DND-41 (cell line): ENCODE results near the gene SRPK2.

Experiments
- ATAC-seq: fragments of 200-7000 bp; cut with Tn5 transposase; 3 replicates; pipeline ENCODE4 v1.9.1; 2021; ENCODE audit warnings: low read depth; ENCODE audit not compliant: insufficient read depth
- DNase-seq: peaks from one replicate; pipeline ENCODE4 v3.0.0-alpha.2; 2020
- H2AFZ ChIP-seq: 2 replicates; pipeline ENCODE4 v1.6.0; 2012; ENCODE audit warnings: low read depth, low read length
- H3K27ac ChIP-seq: 2 replicates; pipeline ENCODE4 v1.5.1; 2012; ENCODE audit warnings: low read length, inconsistent platforms
- H3K27me3 ChIP-seq: fragments of 200-600 bp; sonication (generic); 2 replicates; pipeline ENCODE4 v1.6.0; 2012; ENCODE audit warnings: low read length, mild to moderate bottlenecking, inconsistent platforms; ENCODE audit not compliant: insufficient read depth, poor library complexity
- H3K36me3 ChIP-seq: 2 replicates; pipeline ENCODE4 v1.5.1; 2012; ENCODE audit warnings: low read length, inconsistent platforms; ENCODE audit not compliant: insufficient read depth
- H3K4me1 ChIP-seq: 2 replicates; pipeline ENCODE4 v1.5.1; 2012; ENCODE audit warnings: mild to moderate bottlenecking, low read length; ENCODE audit not compliant: insufficient read depth
- H3K4me2 ChIP-seq: 2 replicates; pipeline ENCODE4 v1.6.0; 2012; ENCODE audit warnings: mild to moderate bottlenecking, moderate library complexity, low read length, inconsistent platforms; ENCODE audit not compliant: insufficient read depth
- H3K4me3 ChIP-seq, 2 experiments: fragments of 200-600 bp in 1 of 2; shearing (Covaris generic) in 1 of 2; 2 replicates each; pipeline ENCODE4 v1.5.1; 2012 to 2016; ENCODE audit warnings: inconsistent platforms in 2 of 2, low read length in 2 of 2, mild to moderate bottlenecking in 2 of 2, low read depth in 1 of 2, moderate library complexity in 1 of 2
- H3K79me2 ChIP-seq: 2 replicates; pipeline ENCODE4 v1.6.0; 2012; ENCODE audit warnings: low read length, inconsistent platforms; ENCODE audit not compliant: insufficient read depth
- H3K9ac ChIP-seq: 2 replicates; pipeline ENCODE4 v1.6.0; 2012; ENCODE audit warnings: low read depth, mild to moderate bottlenecking, inconsistent platforms, low read length, moderate library complexity
- H3K9me3 ChIP-seq: 2 replicates; pipeline ENCODE4 v1.5.1; 2012; ENCODE audit warnings: low read length, moderate library complexity, mild to moderate bottlenecking, inconsistent platforms; ENCODE audit not compliant: insufficient read depth, severe bottlenecking
- H4K20me1 ChIP-seq: 2 replicates; pipeline ENCODE4 v1.6.0; 2012; ENCODE audit warnings: low read length; ENCODE audit not compliant: insufficient read depth
- EZH2 ChIP-seq: IDR thresholded peaks from 3 replicates; pipeline ENCODE4 v1.6.1; 2012; ENCODE audit warnings: borderline replicate concordance, low read depth, mild to moderate bottlenecking, moderate library complexity, low read length, inconsistent platforms; ENCODE audit not compliant: severe bottlenecking
- TF ChIP-seq, protein P1 (sequence below): IDR thresholded peaks from 2 replicates; pipeline ENCODE4 v1.5.1; 2012; ENCODE audit warnings: borderline replicate concordance, low read length, moderate library complexity, mild to moderate bottlenecking; ENCODE audit not compliant: poor library complexity, severe bottlenecking; ENCODE audit errors: extremely low read depth

SRPK2 gene

GRCh38 chr7:105156731-105157130 lies 232.0 kb downstream of the SRPK2 start:
- no peak for DNase-seq
- no peaks in the 10 kb centered on the region for H3K4me1 ChIP-seq

DNA sequence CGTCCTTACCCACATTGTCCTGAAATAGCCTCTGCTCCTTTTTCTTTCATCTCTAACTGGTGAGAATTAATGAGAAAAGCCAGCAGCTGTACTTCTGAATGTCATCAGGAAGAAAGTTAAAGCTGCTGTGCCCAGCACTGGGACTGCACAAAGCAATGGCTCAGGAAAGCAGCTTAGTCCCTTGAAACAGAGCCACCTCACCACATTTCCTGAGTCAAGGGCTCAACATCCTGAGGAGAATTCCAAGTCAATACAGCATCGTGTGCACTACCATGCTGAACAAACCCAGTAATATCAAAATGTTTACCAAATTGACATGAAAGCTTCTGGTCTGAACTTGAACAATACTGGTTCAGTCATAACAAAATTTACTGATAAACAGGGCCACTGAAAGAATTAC lies 234.6 kb downstream of the SRPK2 start:
- Histone ChIP-seq H3K4me2 (no peak overlapping the region), H3K36me3 (peaks cover 91% of the 10 kb centered on the region), H3K4me1 (no peaks in the 10 kb centered on the region), H3K9me3 (no peaks in the 10 kb centered on the region), H3K79me2 (peaks cover 96% of the 10 kb centered on the region), H2AFZ (no peak overlapping the region), H3K27me3 (no peaks in the 10 kb centered on the region), H4K20me1 (peaks cover 54% of the 10 kb centered on the region), H3K4me3 (no peak overlapping the region), H3K27ac (no peak overlapping the region; the same call in 1 of the 2 replicates), H3K9ac (no peak overlapping the region)
- TF ChIP-seq, protein P1, sequence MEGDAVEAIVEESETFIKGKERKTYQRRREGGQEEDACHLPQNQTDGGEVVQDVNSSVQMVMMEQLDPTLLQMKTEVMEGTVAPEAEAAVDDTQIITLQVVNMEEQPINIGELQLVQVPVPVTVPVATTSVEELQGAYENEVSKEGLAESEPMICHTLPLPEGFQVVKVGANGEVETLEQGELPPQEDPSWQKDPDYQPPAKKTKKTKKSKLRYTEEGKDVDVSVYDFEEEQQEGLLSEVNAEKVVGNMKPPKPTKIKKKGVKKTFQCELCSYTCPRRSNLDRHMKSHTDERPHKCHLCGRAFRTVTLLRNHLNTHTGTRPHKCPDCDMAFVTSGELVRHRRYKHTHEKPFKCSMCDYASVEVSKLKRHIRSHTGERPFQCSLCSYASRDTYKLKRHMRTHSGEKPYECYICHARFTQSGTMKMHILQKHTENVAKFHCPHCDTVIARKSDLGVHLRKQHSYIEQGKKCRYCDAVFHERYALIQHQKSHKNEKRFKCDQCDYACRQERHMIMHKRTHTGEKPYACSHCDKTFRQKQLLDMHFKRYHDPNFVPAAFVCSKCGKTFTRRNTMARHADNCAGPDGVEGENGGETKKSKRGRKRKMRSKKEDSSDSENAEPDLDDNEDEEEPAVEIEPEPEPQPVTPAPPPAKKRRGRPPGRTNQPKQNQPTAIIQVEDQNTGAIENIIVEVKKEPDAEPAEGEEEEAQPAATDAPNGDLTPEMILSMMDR = no peak
- TF ChIP-seq EZH2 = no peak
- ATAC-seq = no peak
- DNase-seq = no peak

More at GRCh38 chr7:105156731-105157130, 232.0 kb downstream of the SRPK2 start:
- peaks cover 52% of the 10 kb centered on the region for H4K20me1 ChIP-seq
- H3K79me2 ChIP-seq = peaks cover 99% of the 10 kb centered on the region
- no peak overlapping the region for H2AFZ ChIP-seq
- H3K27me3 ChIP-seq = no peaks in the 10 kb centered on the region
- peaks cover 92% of the 10 kb centered on the region for H3K36me3 ChIP-seq
- H3K4me3 ChIP-seq = no peak overlapping the region
- no peak overlapping the region for H3K27ac ChIP-seq
- no peak overlapping the region for H3K9ac ChIP-seq
- TF ChIP-seq EZH2 = no peak
- TF ChIP-seq, protein P1 = no peak
- H3K4me2 ChIP-seq = no peak overlapping the region
- H3K9me3 ChIP-seq = no peaks in the 10 kb centered on the region
- no peak for ATAC-seq

GRCh38 chr7:105153531-105153930 lies 235.2 kb downstream of the SRPK2 start:
- TF ChIP-seq, protein P1 = no peak
- no peak for TF ChIP-seq EZH2
- Histone ChIP-seq H3K27ac (peak overlapping the region; percentile 34; the same call in 1 of the 2 replicates), H3K4me3 (no peak overlapping the region), H3K4me2 (no peak overlapping the region), H3K4me1 (no peaks in the 10 kb centered on the region), H3K9ac (no peak overlapping the region), H2AFZ (no peak overlapping the region), H3K9me3 (no peaks in the 10 kb centered on the region), H3K27me3 (no peaks in the 10 kb centered on the region), H3K79me2 (peaks cover 92% of the 10 kb centered on the region), H4K20me1 (peaks cover 49% of the 10 kb centered on the region), H3K36me3 (peaks cover 85% of the 10 kb centered on the region)
- no peak for DNase-seq
- 0 out of 3 replicates have a peak, but pooled peaks have one; percentile 20 for ATAC-seq

- no peaks in the 10 kb centered on the region for H3K9me3 ChIP-seq
- H3K36me3 ChIP-seq = peaks cover 84% of the 10 kb centered on the region
- peaks cover 92% of the 10 kb centered on the region for H3K79me2 ChIP-seq
- ATAC-seq = no peak
- no peak overlapping the region for H3K4me2 ChIP-seq
- no peaks in the 10 kb centered on the region for H3K27me3 ChIP-seq
- H3K27ac ChIP-seq = no peak overlapping the region
- H3K4me3 ChIP-seq = no peak overlapping the region
- no peak for DNase-seq
- no peaks in the 10 kb centered on the region for H3K4me1 ChIP-seq
- peaks cover 41% of the 10 kb centered on the region for H4K20me1 ChIP-seq
- no peak overlapping the region for H3K9ac ChIP-seq
- no peak overlapping the region for H2AFZ ChIP-seq
- TF ChIP-seq EZH2 = no peak
- TF ChIP-seq, protein P1 = no peak
Measured at GRCh38 chr7:105151152-105151551, 237.6 kb downstream of the SRPK2 start.
